GM21447 (cell line): ENCODE data around the gene IFT80.
A peak's percentile ranks its signal among the peaks of the same experiment; 100 is the strongest.
"Not testable (repeated sequence)": the region's sequence is repeated elsewhere in the genome, so short reads cannot be mapped to it uniquely, and the experiment has no call there.

Experiments
- ATAC-seq: cut with Tn5 transposase; IDR thresholded peaks from one replicate; pipeline ENCODE4 v1.9.1; 2021; ENCODE audit not compliant: unreplicated experiment

Gene IFT80

DNA sequence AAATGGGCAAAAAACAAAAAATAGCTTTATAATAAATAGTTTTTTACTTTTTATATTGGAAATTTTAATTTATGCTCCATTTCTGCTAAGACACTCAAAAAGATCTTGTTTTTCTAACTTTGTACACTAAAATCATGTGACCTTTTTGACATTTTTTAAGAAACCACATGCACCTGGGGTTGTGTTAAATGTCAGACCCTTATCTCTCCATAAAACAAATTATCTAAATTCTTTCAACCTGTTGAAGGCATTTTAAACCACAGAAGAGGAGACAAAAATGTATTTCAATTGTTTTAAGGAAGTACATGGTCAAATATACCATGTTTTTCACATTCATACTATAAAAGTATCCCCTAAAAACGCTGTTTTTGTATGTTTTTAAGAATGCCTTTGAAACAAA is 29.2 kb downstream of the IFT80 start:
- no peak for ATAC-seq

DNA sequence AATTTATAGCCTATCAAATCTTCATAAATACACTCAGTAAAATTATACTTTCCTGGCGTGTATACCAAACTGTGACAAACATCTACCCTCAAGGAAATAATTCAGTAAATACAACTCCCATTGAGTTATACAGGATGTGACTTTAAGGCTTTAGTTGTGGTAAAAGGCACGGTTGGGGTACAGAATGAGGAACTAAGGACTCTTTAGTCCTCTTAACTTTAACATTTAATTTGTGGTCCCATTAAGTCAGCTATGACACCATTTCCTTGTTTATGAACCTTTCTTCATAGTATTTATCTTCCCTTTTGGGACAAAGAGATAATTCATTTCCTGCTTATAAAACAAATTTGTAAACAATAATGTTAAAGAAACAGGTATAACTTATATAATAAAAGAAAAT is 30.2 kb downstream of the IFT80 start:
- ATAC-seq = peak; percentile 55

DNA sequence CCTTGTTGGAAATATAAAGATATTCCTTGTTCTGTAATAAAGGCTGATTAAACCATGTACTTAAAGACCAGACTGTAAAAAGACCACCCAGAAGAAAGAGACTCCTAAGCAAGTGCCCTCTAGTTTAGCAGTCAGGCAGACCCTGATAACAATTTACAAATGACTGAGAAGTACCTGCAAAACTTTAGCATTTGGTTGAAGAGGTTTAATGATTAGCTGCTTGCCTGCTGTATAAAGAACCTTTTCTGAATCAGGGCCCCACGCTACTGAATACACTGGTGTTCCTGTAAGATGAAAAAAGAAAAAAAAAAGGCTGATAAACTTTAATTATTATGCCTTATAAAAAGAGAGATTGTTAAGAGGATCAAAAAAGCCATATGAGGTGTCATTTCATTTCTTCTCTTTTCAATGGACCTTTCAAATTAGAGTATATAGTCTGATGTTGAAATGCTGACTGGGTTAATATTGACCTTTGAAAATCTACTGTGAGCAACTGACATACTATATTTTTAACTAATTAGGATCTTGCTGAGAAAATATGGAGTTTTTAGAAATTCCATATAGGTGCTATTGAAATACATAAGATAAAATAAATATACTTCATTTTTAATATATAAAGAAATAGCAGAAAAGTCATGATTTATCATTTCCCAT is 33.0 kb downstream of the IFT80 start:
- ATAC-seq = no peak

DNA sequence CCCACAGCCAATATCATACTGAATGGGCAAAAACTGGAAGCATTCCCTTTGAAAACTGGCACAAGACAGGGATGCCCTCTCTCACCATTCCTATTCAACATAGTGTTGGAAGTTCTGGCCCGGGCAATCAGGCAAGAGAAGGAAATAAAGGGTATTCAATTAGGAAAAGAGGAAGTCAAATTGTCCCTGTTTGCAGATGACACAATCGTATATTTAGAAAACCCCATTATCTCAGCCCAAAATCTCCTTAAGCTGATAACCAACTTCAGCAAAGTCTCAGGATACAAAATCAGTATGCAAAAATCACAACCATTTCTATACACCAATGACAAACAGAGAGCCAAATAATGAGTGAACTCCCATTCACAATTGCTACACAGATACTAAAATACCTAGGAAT is 36.1 kb downstream of the IFT80 start:
- ATAC-seq = not testable (repeated sequence)

DNA sequence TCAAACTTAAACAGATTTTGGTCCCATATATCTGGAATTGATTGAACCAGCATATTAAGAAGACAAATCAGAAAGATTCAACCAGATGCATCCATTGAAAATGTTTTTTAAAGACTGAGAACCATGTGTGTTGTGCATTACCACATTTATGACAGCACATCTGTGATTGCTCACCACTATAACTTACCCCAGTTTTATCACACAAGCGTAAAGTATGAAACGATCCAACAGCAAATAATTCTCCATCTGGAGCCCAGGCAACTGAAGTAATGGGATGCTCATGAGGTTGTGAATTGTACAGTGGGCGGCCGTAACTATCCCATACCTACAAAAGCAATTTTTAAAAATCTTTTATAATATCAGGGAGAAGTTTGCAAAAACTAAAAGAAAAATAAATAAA is 43.2 kb downstream of the IFT80 start:
- ATAC-seq = no peak

DNA sequence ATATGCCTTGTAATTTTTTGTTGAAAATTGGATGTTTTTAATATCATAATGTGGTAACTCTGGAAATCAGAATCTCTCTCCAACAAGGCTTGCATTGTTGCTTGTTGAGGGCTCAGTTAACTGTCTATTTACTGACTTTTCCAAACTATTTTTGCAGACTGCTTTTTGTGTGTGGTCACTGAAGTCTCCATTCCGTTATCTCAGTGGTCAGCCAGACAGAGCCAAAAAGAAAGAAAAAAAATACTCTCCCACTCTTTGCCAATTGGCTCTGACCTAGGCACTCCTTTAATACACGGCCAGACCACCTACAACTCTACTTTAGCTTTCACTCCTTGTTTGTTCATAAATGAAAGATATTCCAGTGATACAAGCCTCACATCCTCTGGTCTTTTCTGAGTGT is 52.5 kb downstream of the IFT80 start:
- no peak for ATAC-seq

DNA sequence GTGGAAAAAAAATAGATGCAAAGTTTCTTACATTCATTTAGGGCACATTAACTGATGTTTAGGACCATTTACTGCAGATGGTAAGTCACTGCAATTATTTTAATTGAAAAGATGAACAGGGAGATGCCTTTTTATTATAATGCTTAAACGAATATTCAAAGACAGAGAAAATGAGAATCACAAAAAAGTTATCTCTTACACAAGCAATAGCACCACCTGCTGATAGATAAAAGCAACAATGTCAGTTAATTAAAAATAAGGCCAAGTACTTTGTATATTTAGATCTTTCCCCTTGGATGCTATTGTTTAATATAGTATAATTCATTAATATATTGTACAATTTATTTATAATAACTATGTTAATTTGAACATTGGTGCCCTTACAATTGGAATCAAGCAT is 55.9 kb downstream of the IFT80 start:
- no peak for ATAC-seq

DNA sequence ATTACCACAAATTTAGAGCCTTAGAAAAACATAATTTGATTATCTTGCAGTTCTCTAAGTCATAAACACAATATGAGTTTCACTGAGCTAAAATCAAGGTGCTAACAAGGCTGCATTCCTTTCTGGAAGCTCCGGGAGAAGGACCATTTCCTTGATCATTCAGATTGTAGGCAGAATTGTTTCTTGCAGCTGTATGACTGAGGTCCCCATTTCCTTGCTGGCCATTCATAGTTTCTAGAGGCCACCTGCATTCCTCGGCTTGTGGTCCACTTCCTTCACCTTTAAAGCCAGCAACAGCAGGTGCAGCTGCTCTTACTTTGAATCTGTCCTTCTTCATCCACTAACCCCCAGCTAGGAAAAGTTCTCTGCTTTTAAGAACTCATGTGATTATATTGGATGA is 58.7 kb downstream of the IFT80 start:
- ATAC-seq = no peak

DNA sequence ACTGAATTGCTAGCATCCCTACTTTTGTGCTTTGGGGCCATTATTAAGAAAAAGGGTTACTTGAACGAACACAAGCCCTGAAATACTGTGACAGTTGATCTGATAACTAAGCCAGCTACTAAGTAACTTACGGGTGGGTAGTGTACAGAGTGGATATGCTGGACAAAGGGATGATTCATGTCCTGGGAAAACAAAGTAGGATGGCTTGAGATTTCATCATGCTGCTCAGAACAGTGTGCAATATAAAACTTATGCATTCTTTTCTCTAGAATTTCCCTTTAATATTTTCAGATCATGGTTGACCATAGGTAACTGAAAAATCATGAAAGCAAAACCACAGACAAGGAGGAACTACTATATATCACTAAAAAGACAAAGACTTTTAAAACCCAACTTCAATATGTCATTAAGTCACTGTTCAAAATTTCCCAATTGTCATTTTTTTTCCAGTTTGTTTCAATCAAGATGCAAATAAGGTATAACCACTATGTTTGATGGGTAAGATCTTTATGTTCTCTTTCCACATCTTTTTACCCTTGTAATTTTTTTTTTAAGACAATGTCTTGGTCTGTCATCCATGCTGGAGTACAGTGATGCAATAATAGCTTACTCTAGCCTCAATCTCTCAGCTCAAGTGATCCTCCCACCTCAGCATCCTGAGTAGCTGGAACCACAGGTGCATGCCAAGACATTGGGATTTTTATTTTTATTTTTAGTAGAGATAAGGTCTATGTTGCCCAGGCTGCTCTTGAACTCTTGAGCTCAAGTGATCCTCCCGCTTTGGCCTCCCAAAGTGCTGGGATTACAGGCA is 67.7 kb downstream of the IFT80 start:
- no peak for ATAC-seq

DNA sequence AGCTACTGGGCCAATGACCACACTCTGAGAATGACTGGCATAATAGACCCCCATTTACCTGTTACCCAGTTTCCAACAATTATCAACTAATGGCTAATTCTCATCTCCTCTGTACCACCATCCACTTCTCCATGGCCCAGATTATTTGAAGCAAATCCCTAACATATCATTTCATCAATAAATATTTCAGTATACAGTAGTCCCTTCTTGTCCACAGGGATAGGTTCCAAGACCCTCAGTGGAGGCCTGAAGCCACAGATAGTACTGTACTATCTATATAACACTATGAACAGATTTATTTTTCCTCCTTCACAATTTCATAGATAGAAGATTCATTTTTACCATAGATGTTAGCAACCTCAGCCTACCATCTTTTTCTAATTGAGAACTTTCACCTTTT is 68.3 kb downstream of the IFT80 start:
- no peak for ATAC-seq

DNA sequence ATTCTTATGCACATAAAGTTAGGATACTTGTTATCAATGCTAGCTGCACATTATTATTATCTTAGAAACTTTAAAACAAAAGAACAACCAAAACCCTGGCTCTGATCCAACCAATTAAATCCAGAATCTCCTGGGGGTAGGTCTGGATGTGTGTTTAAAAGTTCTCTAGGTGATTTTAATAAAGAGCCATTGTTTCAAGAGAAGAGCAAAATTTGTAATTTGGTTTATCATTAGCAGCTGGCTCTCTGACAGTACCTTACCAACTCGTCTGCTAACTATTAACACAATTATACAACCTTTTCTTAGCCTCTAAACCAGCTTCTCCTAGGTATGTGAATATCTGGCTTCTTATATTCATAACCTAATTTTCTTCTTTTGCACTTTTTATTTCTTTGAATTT is 68.9 kb downstream of the IFT80 start:
- no peak for ATAC-seq

DNA sequence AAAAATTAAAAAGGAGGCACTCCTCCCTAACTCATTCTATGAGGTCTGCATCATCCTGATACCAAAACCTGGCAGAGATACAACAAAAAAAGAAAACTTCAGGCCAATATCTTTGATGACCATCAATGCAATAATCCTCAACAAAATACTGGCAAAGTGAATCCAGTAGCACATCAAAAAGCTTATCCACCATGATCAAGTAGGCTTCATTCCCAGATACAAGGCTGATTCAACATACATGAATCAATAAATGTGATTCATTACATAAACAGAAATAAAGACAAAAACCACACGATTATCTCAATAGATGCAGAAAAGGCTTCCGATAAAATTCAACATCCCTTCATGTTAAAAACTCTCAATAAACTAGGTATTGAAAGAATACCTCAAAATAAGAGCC is 72.7 kb downstream of the IFT80 start:
- not testable (repeated sequence) for ATAC-seq

DNA sequence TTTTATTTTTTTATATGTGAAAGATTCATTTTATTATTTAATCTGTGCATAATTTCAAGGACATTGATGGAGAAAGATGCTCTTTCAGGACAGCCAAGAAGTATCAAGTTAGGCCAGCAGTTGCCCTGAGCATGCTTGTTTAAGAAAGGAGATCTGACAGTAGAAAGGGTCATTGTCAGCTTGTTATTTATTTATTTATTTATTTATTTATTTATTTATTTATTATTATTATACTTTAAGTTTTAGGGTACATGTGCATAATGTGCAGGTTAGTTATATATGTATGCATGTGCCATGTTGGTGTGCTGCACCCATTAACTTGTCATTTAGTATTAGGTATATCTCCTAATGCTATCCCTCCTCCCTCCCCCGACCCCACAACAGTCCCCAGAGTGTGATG is 77.2 kb downstream of the IFT80 start:
- not testable (repeated sequence) for ATAC-seq

DNA sequence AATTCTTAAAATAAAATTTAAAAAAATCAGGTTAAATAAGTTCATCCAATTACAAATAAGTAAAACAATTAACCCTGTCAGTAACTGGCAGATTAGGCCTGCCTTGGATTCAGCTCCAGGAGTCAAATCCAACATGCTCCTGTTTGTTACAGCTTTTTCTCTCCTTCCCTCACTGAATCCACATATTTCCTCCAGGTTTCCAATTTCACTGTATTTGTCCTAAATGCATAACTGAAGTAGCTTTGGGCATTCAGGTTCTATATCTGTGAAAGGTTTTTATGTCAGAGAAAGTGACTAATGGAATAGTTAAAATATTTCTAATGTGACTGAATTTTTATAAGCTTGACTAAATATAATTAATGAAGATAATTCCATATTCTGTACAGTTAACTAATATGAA is 79.7 kb downstream of the IFT80 start:
- ATAC-seq = no peak

DNA sequence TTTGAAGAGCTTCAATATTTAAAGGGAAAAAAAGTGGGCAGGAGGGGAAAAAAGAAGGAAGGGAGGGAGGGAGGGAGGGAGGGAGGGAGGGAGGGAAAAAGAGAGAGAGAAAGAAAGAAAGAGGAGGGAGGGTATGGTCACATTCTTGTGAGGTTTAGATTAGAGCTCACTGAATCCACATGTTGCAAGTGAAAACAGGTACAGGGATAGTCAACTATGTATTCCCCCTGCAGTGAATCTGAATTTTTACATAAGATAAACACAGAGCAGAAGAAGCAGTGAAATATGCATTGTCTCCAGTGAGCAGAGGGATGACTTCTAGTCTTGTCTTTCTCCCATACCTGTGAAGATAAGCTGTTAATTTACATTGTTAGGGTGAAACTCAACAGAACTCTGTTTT is 84.0 kb downstream of the IFT80 start:
- ATAC-seq = no peak

DNA sequence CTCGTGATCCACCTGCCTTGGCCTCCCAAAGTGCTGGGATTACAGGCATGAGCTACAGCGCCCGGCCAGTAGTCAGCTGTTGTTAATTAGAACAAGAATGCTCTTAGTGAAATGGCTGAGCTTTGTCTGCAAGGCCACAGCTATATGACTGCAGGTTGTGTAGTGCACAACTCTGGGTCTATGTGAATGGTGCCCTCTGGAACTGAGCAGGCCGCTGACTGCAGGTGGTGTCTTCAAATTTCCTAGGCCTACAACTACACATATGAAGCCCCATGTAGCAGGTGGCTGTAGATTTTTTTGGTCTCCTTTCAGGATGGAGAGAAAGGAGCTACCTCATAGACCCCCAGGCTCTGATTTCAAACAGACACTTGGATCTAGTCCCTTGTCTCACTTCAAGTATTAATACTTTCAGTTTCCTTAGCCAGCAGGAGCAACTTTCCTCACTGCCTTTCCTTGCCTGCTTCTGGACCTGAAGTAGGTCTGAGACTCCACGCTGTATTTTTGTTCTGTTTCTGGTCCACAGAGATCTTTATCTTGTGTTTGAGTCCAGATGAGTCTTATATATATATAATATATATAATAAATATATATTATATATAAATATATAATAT is 86.9 kb downstream of the IFT80 start:
- ATAC-seq = no peak

DNA sequence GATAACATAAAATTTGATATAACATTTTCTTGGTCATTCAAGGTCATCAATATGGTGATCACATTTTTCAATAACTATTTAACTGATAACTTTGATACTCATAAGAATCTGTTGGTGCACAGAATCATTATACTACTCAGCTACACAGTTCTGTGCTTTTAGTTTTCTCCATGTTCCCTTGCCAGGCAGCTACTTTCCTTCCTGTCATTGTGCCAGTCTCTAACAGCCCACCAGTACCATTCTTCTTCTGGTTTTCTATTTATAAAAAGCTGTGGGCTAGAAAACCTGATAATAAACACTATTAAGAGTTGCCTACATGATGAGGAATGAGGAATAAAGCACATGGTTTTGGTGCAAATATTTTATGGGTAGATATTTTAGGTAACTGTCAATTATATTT is 96.2 kb downstream of the IFT80 start:
- ATAC-seq = no peak

DNA sequence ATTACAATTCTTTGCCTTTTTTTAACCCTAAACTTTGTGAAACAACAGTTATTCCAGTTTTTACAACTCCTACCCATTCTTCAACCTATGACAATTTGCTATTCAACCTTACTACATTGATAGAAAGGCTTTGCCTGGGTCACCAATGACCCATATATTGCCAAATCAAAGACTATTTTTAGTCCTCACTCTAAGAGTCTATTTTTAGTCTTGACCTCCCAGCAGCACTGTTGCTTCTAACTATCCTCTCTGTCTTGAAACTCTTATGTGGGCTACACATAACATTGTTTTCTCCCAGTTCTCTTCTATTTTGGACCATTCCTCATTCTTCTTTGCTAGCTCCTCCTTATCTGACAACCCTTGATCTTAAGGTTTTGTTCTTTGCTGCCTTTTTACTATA is 102.4 kb downstream of the IFT80 start:
- no peak for ATAC-seq

DNA sequence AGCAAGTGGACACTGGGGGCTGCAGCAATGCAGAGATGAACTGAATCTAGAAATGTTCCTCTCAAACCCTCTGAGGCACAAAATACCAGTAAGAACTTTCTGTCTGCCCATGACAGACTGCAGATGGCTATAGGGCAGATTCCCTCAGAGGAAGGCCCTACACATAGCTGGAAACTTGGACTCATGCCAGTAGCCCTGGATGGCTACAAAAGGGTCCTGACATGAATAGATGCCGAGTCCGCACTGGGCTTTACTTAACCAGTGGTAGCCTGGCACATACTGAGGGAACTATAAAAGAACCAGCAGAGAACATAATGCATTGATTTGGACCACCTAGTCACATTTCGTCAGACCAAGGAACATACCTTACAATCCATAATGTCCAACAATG is 107.1 kb downstream of the IFT80 start:
- ATAC-seq = no peak

DNA sequence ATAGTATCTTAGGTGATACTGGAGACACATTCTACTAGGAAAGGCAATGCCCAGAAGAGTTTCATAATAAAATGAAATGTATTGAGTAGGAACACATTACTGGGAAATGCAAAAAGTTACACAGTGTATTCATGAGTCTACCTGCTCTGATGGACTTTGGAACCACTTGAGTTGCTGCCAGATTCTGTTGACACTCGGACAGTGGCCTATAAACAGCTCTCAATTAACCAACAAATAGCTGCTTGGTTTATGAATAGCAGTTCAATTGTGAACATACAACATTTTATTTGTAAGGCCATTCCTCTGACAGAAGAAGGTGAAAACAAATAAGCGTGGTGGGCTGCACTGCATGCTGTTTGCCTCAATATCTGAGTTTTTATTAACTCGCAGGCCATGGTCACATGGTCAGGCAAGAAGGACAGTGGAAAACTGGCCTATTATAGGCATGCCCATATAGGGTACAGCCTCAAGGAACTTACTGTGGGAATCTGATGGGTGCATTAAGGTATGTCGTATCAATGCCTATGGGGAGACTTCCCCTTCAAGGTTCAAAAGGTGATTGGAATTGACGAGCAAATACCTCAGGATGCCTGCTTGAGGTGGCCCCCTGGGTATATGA is 107.6 kb downstream of the IFT80 start:
- ATAC-seq = no peak

DNA sequence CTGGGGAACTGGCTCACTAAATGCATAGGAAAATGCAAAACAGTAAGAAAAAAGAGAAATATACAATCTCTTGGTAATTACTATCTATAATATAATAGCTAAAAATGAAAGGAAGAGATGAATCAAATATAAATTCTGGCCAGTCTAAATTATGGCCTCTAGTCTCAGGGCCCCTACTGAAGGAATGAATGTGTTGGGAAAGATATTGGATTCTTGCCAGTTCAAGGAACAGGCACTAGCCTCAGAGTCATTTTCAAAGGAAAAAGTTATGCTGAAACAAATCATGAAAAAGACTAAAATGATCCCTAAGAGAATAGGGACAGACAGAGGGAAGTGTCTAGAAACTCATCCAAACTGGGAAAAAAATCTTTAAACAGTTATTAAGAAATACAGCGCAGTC is 111.4 kb downstream of the IFT80 start:
- ATAC-seq = no peak

DNA sequence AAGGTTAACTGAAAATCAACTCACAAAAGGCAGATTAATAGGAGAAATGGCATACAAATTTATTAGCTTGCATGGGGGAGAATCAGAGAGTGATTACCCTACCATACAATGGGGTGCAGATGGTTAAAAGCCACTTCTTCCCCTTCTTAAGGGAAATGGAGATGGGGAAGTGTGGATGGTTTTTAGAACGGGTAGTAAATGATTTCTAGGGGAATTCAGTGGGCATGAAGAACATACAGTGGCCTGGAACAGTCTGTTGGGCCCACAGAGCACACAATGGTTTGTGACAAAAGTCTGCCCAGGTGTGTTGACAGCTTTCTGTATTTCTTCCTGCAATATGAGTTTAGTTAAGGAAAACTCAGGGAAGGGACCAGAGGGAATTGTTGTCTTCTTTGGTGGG is 112.8 kb downstream of the IFT80 start:
- ATAC-seq = no peak
